Esophagus (tissue), 2 donors: ENCODE data around the gene TEX51. TPM values are rescaled to one million over a fixed set of nuclear protein-coding genes. Genes with fewer than 3 reads are reported as not detected.

ENCODE experiments used
- polyA plus RNA-seq, 2 donors: library from polyadenylated mRNA; stranded (reverse); fragments of 200-250 nt; gene quantifications; one replicate each; pipeline ENCODE4 v1.2.3, GENCODE V29; 2013
- donor health status: healthy with polysubstance abuse.
- donor health status: Bipolar disorder and iron deficiency.

TEX51 gene
- polyA plus RNA-seq, 2 donors = not detected

Other genes starting within 250 kb of the TEX51 start
- gene GYPC, start 242.7 kb upstream of the TEX51 start, polyA plus RNA-seq = 10 to 100 TPM; 23.7 to 25.0 TPM
- 1 to 10 TPM; 4.6 to 7.9 TPM for gene BIN1, start 208.3 kb downstream of the TEX51 start, polyA plus RNA-seq